Measurements from ENCODE around the gene HNRNPA1. TPM values are rescaled to one million over a fixed set of nuclear protein-coding genes. Genes with fewer than 3 reads are reported as not detected.
A peak's percentile ranks its signal among the peaks of the same experiment; 100 is the strongest.

The HNRNPA1 gene
- total and polyA plus RNA-seq, 9 of the 15 experiments (the other 6 are each of a cell fraction or from before 2014, with no cell fraction given) = 1,166 to 2,703 (median 1,815) TPM

GRCh38 chr12:54286042-54287030 lies 5.8 kb downstream of the HNRNPA1 start (continued):
- TF ChIP-seq ZFX (CRISPR knock-in tag; IDR thresholded peaks at IDR 0.05) (no peak), KLF10 (CRISPR knock-in tag; IDR thresholded peaks at IDR 0.05) (no peak), MCM5 (IDR thresholded peaks at IDR 0.05; ENCODE audit: low read depth) (no peak), HINFP (tag; conservative IDR thresholded peaks at IDR 0.05; ENCODE audit: low read depth) (no peak), NR2C2 (CRISPR knock-in tag; IDR thresholded peaks at IDR 0.05) (no peak), NR2C2 (tag; IDR thresholded peaks at IDR 0.05) (no peak), ZNF740 (CRISPR knock-in tag; IDR thresholded peaks at IDR 0.05) (no peak), ZNF740 (tag; IDR thresholded peaks at IDR 0.05) (no peak), DLX4 (CRISPR knock-in tag; IDR thresholded peaks at IDR 0.05) (peak; percentile 24; the same call in 1 of the 2 replicates), JUN (IDR thresholded peaks at IDR 0.05; ENCODE audit: borderline replicate concordance, low read depth, low read length) (no peak), JUN (CRISPR knock-in tag; IDR thresholded peaks at IDR 0.05; ENCODE audit: borderline replicate concordance) (no peak), ZKSCAN1 (IDR thresholded peaks at IDR 0.05; ENCODE audit: low read depth, low read length) (no peak), ZNF644 (tag; IDR thresholded peaks at IDR 0.05; ENCODE audit: low read depth) (no peak), ZNF766 (CRISPR knock-in tag; conservative IDR thresholded peaks at IDR 0.05) (no peak), SMARCA4 (IDR thresholded peaks at IDR 0.05) (peak; percentile 70), CBX2 (IDR thresholded peaks at IDR 0.05; ENCODE audit: insufficient read depth, low read length, poor library complexity, severe bottlenecking) (no peak), HMGXB4 (CRISPR knock-in tag; IDR thresholded peaks at IDR 0.05) (no peak), TAF15 (IDR thresholded peaks at IDR 0.05; ENCODE audit: low read depth, low read length) (no peak), E2F4 (CRISPR knock-in tag; IDR thresholded peaks at IDR 0.05; ENCODE audit: low read depth) (no peak), HNRNPUL1 (IDR thresholded peaks at IDR 0.05; ENCODE audit: low read length) (no peak), TRIM24 (IDR thresholded peaks at IDR 0.05) (no peak), MAFF (IDR thresholded peaks at IDR 0.05; ENCODE audit: low read length) (no peak), ELF4 (CRISPR knock-in tag; IDR thresholded peaks at IDR 0.05) (peak; percentile 35; the same call in 1 of the 2 replicates)

Data from K562 (cell line).